ENCODE data around the gene SMIM44.
"Not testable (repeated sequence)": the region's sequence is repeated elsewhere in the genome, so short reads cannot be mapped to it uniquely, and the experiment has no call there.

Gene SMIM44

DNA sequence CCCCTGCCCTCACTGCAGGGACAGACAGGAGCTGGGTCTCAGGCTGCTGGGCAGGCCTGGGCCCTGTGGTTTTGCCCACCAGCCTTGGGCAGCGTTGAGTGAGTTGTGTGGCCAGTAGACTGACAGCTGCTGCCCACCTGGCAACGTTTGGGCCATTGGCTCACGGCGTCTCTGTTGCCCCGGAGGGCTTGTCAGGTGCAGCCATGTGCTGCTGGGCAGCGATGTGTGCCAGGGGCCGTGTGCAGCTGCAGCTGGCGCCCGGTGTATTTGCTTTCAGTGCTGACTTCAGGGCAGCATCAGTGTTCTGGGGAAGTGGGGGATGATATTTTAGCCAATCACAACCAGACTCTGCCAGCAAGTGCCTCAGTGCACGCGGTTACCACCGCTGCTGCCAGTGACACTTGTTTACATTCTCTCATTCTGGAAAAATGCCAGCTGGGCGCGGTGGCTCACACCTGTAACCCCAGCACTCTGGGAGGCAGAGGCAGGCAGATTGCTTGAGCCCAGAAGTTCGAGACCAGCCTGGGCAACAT, 33.5 kb upstream of the SMIM44 start:
- peak; percentile 67 for DNase-seq

DNA sequence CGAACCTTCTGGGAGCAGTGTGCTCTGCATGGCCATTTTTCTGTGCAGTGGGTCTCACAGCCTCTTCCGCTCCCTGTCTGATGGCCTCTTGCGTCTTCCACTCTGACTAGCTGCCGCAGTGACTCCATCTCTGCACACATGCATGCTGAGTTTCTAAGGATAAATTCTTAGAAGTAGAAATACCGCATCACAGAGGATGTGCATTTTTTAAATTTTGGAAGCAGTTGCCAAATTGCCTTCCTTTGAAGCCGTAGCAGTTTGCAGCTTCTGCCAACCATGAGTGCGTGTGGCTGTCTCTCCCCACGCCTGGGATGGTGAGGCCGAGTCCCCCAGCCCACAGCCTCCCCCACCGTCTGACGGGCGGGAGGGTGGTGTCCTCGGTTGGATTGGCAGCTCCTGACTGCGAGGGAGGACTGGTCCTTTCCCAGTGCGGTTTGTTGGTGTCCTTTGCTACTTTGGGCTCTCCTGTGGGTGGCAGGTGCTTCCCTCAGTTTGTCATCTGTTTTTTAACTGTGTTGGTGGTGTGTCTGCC, 32.7 kb upstream of the SMIM44 start:
- no peak for DNase-seq

DNA sequence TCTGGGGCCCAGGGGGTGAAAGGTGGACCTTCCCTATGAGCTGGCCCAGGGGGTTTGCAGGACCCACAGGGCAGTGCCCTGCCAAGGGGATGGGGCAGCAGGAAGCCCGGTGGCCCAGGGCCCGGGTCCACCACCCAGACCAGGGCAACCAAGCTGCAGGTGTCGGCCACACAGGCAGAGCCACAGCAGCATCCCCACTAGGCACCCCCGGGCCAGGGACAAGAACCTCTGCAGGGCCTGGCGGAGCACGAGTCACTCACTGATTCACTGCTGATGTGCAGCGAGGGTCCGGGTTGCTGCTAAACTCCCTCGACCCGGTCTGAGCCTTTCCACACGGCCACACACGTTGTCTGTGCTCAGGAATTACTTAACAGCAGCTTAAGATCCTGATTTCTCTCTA, 31.7 kb upstream of the SMIM44 start:
- no peak for DNase-seq

DNA sequence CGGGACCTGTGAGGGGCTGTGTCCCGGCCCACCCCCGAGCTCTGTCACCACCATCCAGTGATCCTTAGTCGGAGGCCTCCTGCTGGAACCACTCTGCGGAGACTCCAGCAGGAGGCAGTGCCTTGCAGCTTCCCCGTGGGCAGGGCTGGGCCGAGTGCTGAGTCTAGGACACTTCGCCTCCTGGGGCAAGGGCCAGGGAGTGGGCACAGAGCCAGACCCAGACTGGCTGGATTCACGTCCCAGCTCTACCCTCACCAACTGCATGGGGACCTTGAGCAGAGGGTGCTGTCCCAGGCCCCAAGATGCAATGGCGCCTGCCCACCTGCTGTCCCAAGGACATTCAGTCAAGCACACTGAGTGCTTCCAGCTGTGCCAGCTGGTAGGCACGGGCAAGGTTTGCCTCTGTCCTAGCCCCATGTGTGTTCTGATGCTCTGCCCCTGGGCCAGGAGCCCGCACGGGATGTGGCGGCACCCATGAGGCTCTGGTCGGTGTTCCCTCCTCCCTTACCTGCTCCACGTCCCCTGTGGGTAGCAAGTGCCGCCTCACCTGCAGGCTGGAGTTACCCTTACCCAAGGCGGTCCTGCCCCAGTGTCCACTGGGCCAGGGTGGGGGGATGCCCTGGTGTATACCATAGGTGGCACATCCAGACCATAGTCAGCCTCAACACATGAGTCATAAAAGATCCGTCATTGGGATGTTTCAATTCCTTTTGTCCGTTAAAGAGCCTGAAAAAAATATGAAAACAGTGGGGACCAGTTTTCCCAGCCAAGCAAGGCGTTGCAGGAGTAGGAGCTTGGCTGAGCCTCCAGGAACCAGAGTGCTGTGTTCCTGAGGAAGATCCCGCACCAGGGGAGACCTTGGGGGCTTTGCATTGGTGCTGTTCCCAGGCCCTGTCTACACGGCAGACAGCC, 30.2 kb upstream of the SMIM44 start:
- DNase-seq: no peak

DNA sequence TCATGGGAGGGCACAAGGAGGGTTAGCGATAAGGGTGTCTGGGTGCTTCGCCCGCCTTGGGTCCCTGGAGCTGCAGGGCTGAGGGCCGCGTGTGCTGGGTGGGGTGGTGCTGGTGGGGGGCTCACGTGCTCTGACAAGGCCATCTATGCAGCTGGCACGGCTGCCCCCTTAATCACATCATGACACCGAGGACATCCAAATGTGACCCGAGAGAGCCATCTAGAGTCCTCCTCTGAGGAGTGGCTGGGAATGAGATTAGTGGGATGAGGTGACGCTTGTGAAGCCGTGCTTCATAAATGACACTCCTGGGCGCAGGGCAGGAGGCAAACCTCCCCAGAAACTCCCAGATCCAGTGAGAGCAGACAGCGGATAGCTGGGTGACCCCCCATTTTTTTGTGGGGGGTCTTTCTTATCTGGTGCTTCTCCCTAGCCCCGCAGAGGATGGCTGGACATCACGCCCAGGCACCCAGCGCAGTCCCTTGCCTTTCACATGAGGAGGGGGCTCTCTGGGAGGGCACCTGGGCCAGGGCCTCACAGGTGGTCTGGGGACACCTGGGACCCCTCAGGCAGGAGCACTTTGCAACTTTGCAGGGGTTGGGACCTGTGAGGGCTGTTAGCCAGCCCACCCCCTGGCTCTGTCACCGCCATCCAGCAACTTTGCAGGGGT, 29.5 kb upstream of the SMIM44 start:
- no peak for DNase-seq

DNA sequence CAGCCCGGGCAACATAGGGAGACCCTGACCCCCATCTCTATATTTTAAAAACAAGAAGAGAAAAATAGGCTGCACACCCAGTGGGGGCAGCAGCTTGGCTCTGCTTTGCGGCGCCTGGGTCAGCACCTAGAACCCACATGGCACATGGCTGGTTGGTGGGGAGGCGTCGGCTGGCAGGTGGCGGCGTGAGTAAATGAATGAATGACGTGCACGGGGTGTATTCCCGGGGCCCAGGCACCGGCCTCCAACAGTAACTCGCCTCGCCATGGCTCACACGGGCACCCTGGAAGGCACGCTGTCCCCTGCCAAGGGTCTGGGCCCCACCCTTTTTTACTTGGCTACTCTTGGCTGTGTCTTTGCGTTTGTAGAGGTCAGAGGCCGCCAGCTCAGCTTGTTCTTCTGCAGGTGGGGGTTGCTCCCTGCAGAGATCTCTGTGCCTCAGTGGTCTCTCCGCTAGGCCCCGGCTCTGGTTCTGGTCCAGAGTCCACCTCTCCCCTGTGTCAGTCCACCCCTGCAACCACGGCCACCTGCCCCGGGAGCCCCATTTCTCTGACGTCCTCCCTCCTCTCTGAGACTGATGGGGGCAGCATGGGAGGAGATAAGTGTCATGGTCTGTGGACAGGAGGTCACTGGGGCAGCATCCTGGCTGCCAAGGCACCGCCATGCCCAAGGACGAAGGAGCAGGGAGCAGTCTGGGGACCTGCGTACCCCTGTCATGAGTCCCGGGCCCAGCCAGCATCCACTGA, 28.4 kb upstream of the SMIM44 start:
- DNase-seq: no peak

DNA sequence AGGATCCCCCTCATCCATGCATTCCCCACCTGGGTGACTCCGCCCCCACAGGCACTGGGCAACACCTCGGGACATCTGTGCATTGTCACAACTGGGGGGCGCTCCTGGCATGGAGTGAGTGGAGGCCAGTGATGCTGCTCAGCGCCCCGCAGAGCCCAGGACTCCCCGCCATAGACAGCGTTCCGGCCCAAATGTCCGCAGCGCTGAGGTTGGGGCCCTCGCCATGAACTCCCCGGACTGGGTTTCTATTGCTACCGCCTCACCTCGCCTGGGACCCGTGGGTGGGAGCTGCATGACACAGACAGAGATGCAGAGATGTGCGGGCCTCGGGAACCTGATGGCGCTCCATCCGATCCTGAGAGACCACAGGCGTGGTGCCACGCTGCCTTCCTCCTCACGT, 27.5 kb upstream of the SMIM44 start:
- no peak for DNase-seq

DNA sequence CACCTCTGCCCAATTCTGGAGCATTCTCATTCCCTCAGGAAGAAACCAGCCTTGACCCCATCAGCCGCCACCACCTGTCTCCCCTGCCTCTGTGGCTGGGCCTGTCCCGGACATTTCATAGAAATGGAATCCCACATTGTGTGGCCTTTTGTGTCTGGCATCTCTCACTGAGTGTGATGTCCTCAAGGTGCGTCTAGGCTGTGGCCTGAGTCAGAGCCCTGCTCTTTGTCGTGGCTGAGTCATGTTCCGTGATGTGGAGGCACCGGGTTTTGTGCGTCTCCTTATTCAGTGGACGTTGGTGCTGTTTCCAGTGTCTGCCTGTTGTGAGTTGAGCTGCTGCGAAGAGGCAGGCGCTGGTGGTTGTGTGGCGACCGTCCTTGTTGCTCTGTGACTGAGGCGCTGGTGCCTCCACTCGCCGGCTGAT, 26.3 kb upstream of the SMIM44 start:
- DNase-seq: no peak

DNA sequence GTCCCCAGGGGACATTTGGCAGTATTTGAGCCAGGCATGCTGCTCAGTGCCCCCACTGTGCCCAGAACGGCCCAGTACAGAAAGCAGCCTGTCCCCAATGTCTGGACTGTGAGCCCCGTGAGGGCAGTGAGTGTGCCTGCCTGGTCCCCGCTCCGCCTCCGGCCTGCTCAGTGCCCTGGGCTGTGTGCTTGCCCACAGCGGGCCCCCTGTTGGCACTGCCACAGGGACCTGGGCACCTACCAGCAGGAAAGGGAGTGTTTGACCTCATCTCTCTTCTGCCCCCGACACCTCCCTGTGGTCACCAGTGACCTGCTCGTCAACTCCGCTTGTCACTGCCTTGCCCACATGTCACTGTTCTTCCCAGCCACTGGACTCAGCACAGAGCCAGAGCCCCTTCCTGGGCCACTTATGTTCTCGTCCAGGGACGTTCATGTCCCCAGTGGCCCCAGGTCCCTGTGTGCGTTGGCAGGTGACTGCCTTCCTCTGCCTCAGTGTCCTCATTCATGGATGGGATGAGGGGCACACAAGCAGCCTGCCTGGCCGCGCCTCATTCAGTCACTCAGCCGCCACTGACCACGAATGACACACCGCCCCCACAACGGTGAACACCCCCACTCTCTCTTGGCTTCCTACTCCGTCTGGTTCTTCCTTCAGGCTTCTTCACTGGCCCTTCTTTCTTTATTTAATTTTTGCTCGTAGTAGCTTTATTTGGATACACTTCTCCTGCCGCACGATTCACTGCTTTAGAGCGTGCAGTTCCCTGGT, 25.7 kb upstream of the SMIM44 start:
- no peak for DNase-seq

DNA sequence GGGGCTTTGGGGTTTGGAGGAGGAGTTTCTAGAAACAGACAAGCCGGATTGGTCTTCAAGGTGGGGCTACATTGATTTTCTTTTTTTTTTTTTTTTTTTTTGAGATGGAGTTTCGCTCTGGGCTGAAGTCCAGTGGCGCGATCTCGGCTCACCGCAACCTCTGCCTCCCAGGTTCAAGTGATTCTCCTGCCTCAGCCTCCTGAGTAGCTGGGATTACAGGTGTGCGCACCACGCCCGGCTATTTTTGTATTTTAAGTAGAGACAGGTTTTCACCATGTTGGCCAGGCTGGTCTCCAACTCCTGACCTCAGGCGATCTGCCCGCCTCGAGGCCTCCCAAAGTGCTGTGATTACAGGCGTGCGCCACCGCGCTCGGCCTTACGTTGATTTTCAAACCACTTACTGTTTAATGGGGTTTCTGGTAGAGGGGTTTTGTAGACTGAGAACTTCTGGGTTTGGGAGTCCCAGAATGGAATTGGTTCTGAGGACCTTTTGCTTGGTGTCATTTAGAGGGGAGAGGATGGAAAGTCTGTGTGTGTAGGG, 24.9 kb upstream of the SMIM44 start:
- DNase-seq: not testable (repeated sequence)

DNA sequence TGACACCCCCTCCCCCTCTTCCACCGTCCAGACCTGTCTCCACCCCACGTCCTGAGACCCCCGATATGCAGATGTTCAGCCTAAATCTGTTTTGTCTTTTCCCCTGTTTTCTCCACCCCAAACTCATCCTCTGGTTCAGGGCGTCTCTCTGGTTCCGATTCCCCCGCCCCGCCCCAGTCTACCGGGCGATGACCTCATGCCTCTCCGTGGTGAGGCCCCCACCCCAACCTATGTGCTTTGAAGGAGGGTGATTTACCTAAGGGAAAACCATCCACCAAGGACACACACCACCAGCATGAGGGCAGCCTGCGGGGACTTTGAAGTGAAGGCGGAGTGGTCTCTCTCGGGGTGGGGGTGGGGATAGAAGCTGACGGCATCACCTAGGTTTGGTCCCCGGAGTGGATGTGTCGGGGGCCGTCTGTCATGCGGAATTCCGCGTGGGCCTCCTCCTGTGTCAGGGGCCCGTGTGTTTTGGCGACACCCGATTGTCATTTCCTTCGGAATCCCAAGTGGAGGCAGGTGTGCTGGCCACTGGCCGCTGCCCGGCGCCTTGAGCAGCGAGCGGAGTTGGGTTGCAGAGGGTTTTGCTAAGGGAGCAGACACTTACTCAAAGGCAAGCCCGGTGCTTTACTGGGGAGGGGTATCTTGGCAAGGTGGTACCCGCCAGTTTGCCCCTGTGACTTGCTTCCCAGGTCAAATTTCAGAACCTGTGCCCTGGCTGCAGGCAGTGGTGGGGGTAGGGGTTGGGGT, 24.3 kb upstream of the SMIM44 start:
- no peak for DNase-seq

DNA sequence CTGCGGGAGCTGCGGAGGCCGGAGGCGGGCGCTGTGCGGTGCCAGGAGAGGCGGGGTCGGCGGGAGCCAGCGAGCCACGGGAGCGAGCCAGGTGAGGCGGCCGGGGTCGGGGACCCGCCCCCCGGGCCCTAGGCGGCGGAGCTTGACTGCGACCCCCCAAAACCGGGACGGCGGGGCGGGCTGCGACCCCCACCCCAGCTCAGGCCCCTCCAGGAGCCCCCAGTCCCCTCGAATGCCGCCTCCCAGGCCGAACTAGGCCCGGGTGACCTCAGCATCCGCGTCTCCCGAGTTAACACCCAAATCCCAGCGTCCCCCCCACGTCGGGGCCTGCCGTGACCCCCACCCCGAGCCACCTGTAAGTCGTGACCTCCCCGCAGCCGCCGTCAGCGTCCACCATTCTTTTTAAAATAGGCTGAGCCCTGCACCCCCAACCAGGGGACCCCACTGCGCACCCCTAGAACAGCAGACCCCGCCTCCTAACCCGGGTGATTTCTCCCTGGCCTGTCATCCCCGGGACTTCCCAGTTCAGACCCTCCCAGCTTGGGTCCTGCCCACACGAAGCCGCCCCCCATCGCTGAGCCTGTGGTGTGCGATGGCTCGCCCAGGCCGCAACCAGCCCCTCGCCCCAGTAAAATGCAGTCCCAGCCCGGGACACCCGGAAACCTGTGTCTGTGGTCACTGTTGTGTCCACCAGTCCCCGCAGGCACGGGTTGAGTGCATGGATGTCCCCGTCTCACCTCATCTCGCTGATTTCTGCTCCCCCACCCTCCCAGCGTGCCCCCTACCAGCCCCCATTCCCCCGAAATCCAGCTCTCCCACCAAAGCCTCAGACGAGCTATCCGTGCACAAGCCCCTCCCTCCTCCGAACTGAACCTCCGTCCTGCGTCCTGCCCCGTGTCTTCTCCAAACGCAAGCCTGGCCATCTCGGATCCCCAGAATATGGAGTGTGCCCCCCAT, 23.4 kb upstream of the SMIM44 start:
- no peak for DNase-seq

DNA sequence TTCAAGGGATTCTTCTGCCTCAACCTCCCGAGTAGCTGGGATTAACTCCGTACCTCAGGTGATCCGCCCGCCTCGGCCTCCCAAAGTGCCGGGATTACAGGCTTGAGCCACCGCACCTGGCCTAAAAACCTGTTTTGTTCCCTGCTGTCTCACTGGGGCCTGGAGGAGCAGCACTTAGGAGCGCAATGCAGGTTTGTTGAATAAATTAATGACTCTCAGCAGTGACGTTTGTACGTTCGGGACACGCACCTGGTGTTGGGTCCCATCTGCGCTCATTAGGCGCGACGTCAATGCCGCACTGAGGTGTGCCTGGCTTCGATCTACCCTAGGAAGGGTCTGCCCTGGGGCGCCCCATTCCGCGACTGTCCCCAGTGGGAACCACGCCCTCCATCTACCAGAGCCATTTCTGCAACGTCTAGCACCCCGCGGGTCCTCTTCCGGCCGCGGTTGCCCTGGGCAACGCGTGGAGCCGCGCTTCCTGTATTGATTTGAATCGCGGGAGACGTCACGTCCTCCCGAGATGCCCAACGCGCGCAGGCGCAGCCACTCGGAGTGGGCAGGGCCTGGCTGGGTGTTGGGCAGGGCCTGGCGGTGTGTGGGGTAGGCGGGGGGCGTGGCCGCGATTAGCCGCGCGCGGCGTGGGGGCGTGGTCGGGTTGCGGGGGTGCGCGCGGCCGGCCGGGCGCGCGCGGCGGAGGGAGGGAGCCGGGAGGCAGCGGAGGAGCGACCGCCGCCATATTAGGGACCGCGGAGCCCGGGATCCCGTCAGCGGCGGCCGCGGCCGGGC, 22.6 kb upstream of the SMIM44 start, which contains the start of gene FZR1:
FZR1 (plus strand) TSS at position 714 of the 786 bp plus-strand sequence. CDS start 16,679 bp downstream, outside the sequence.
- DNase-seq: peak; percentile 99

DNA sequence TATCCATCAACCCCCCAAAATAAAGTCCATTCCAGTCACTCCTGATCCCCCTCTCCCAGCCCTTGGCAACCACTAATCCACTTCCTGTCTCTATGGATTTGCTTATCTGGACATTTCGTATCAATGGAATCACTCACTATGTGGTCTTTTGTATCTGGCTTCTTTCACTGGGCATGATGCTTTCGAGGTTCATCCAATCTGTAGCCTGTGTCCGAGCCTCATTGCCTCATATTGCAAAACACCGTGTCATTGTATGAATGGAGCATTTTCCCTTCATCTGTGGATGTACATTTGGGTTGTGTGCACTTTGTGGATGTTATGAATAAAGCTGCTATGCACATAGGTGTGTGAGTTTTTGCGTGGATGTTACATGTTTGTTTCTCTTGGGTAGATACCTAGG, 21.5 kb upstream of the SMIM44 start:
- DNase-seq: no peak

DNA sequence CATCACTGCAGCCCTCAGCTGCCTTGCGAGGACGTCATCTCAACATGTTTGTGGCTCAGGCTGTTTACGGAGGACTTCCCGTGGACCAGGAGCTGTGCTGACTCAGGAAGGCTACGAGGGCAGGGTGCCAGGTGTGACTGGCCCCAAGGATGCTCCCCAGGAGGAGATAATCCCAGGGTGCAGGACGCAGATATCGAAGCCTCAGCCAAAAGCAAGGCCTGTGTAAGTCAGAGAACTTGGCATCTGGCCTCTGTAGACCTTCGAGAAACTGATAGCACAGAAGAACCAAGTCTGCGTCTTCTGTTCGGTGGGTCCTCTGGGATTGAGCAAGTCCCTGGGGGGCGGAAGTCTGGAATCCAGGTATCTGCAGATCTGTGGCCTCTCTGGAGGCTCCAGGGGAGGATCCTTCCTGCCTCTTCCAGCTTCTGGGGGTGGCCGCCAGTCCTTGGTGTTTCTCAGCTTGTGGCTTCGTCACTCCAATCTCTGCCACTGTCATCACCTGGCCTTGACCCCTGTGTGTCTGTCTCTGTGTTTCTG, 19.9 kb upstream of the SMIM44 start:
- DNase-seq: no peak

DNA sequence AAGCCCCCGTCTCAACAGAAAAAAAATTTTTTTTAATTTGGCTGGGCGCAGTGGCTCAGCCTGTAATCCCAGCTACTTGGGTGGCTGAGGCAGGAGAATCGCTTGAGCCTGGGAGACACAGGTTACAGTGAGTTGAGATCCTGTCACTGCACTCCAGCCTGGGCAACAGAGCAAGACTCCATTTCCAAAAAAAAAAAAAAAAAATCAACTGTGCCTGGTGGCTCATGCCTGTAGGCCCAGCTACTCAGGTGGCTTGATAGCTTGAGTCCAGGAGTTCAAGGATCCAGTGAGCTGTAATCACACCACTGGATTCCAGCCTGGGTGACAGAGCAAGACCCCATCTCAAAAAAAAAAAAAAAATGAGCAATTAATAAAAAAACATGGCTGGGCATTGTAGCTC, 18.5 kb upstream of the SMIM44 start:
- no peak for DNase-seq

DNA sequence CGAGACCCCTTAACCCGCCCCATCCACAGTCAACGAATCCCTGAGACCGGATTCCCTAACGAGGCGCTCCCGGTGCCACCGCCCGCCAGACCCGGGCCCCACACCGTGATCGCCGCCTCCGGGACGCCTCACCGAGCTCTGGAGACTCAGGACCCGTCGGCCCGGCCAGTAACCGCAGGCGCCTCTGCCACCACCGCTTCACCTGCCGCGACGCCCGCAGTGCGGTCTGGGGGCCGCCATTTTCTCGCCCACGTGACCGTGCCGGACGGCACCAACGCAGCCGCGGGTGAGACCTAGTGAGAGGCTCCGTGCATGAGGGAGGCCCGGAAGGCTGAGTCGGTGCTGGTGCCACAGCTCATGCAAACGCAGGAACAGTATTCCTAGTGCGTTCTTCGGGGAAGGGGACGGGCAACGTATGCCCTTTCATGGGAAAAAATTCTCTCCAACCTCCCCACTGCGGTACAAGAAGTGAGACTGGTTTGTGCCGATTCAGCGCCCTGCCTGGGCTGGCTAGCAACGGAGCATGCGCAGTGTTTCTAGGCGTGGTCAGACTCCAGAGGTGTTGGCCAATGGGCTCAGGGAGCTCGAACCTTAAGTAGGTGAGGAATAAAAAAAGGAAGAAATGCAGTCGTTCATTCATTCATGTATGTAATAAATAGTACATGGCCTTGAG, 17.3 kb upstream of the SMIM44 start, which contains the start of gene DOHH:
DOHH (minus strand) TSS at position 246 of the 673 bp plus-strand sequence. CDS start 3,860 bp downstream, outside the sequence.
- peak; percentile 94 for DNase-seq
